ENCODE measurements around the gene CDH13.
A peak's percentile ranks its signal among the peaks of the same experiment; 100 is the strongest.

The CDH13 gene

DNA sequence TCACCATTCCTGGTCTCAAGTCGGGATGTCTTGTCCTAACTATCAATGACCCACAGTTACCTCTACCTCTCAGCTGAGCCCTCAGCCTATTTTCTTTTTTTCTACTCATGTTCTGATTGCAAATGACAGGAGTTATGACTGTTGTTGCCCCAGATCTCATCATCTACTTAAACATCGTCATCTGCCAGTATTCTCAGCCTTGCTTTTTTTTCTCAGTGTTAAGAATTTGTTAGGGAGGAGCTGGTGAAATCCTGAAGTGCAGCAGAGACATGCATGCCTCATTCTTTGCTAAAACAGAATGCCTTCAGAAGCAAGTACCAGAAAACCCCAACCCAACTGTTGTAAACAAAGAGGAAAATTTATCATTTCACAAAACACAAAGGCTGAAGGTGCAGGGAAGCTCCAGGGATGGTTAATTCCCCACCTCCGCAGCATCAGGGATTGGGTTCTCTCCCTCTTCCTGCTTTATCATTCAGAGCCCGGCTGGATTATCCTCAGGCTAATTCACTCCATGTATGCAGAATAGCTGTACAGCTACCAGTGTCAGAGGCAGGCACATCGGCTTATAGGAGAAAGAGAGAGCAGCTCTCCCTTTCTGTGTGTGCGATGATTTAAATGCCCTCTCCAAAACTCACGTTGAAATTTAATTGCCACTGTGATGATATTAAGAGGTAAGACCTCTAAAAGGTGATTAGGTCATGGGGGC is 640.2 kb downstream of the CDH13 start:
- Histone ChIP-seq H3K36me3 (no peaks in the 10 kb centered on the region), H3K9me3 (ENCODE audit: severe bottlenecking) (no peaks in the 10 kb centered on the region), H3K27me3 (ENCODE audit: insufficient read depth, low read depth, severe bottlenecking) (no peaks in the 10 kb centered on the region), H3K27ac (no peak overlapping the region), H3K4me3 (ENCODE audit: low read depth, low read length) (no peak overlapping the region)
- TF ChIP-seq, protein P1, sequence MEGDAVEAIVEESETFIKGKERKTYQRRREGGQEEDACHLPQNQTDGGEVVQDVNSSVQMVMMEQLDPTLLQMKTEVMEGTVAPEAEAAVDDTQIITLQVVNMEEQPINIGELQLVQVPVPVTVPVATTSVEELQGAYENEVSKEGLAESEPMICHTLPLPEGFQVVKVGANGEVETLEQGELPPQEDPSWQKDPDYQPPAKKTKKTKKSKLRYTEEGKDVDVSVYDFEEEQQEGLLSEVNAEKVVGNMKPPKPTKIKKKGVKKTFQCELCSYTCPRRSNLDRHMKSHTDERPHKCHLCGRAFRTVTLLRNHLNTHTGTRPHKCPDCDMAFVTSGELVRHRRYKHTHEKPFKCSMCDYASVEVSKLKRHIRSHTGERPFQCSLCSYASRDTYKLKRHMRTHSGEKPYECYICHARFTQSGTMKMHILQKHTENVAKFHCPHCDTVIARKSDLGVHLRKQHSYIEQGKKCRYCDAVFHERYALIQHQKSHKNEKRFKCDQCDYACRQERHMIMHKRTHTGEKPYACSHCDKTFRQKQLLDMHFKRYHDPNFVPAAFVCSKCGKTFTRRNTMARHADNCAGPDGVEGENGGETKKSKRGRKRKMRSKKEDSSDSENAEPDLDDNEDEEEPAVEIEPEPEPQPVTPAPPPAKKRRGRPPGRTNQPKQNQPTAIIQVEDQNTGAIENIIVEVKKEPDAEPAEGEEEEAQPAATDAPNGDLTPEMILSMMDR (IDR thresholded peaks at IDR 0.05; ENCODE audit: low read depth, low read length), result no peak
- DNase-seq, result peak; percentile 38

DNA sequence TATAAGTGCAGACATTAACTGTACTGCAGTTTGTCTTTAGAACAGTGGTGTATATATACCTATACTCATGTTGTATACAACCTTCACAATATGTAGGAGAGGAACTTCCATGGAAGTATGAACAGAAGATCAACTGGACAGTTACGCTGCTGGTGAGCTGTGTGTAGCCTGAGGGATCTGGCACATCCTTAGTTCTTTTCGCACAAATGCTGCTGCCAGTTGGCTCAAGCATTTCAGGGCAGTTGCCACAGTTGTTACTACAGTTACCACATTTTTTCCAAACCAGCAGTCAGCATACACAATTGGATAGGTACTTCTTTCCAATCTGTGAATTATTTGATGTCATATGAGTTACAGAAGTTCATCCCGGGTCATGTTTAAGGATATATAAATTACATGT is 641.4 kb downstream of the CDH13 start:
- no peaks in the 10 kb centered on the region for H3K27me3 ChIP-seq (ENCODE audit: insufficient read depth, low read depth, severe bottlenecking)
- TF ChIP-seq, protein P1 (IDR thresholded peaks at IDR 0.05; ENCODE audit: low read depth, low read length), result no peak
- DNase-seq, result no peak
- H3K27ac ChIP-seq, result no peak overlapping the region
- no peak overlapping the region for H3K4me3 ChIP-seq (ENCODE audit: low read depth, low read length)
- no peaks in the 10 kb centered on the region for H3K36me3 ChIP-seq
- H3K9me3 ChIP-seq (ENCODE audit: severe bottlenecking), result no peaks in the 10 kb centered on the region

DNA sequence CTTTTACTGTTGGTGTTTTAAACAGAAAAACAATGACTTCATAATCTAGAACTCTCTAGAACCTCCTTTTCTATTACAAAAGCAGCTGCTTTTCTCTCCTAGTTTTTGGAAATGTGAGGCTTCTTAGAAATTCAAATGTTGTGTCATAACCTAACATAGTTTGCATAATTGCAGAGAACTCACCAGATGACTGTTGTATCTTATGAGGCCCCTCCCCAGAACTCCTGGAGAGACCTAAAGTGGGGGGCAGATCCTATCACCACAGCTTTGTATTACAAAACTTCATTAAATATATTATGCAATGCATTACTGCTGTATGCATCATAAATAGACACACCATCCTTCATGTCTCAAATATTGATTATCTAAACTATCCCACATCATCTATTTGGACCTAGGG is 642.3 kb downstream of the CDH13 start:
- Histone ChIP-seq H3K9me3 (ENCODE audit: severe bottlenecking) (no peaks in the 10 kb centered on the region), H3K27me3 (ENCODE audit: insufficient read depth, low read depth, severe bottlenecking) (no peaks in the 10 kb centered on the region), H3K27ac (no peak overlapping the region; the same call in 1 of the 2 replicates), H3K4me3 (ENCODE audit: low read depth, low read length) (no peak overlapping the region), H3K36me3 (no peaks in the 10 kb centered on the region)
- TF ChIP-seq, protein P1 (IDR thresholded peaks at IDR 0.05; ENCODE audit: low read depth, low read length), result no peak
- DNase-seq, result no peak

DNA sequence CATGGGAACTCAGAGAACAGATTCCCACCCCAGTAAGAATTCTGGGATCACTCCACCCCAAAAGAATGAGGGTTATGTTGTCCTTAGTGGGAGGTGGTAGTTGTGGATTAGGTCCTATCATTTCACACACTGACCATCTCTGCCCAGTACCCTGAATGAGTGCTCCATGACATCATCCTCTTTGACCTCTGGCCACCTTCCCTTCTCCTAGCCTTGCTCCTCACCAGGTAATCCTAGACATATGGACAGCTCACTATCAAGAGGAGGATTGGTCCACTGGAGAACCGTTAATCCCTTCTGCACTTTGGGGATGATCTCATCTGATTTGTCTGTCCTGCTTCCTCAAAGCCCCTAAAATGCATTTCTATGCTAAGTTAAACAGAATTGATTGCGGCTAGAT is 642.8 kb downstream of the CDH13 start:
- DNase-seq, result peak; percentile 51
- H3K27me3 ChIP-seq (ENCODE audit: insufficient read depth, low read depth, severe bottlenecking), result no peaks in the 10 kb centered on the region
- TF ChIP-seq, protein P1 (IDR thresholded peaks at IDR 0.05; ENCODE audit: low read depth, low read length), result no peak
- no peaks in the 10 kb centered on the region for H3K36me3 ChIP-seq
- H3K27ac ChIP-seq, result no peak overlapping the region; the same call in 1 of the 2 replicates
- no peak overlapping the region for H3K4me3 ChIP-seq (ENCODE audit: low read depth, low read length)
- no peaks in the 10 kb centered on the region for H3K9me3 ChIP-seq (ENCODE audit: severe bottlenecking)

GRCh38 chr16:83270061-83270460 is 643.3 kb downstream of the CDH13 start:
- Histone ChIP-seq H3K27ac (no peak overlapping the region), H3K27me3 (ENCODE audit: insufficient read depth, low read depth, severe bottlenecking) (no peaks in the 10 kb centered on the region), H3K9me3 (ENCODE audit: severe bottlenecking) (no peaks in the 10 kb centered on the region), H3K36me3 (no peaks in the 10 kb centered on the region), H3K4me3 (ENCODE audit: low read depth, low read length) (no peak overlapping the region)
- DNase-seq, result no peak
- TF ChIP-seq, protein P1 (IDR thresholded peaks at IDR 0.05; ENCODE audit: low read depth, low read length), result no peak

GRCh38 chr16:83270640-83271039 is 643.9 kb downstream of the CDH13 start:
- no peak overlapping the region for H3K27ac ChIP-seq
- H3K36me3 ChIP-seq, result no peaks in the 10 kb centered on the region
- no peaks in the 10 kb centered on the region for H3K9me3 ChIP-seq (ENCODE audit: severe bottlenecking)
- H3K27me3 ChIP-seq (ENCODE audit: insufficient read depth, low read depth, severe bottlenecking), result no peaks in the 10 kb centered on the region
- no peak for DNase-seq
- no peak overlapping the region for H3K4me3 ChIP-seq (ENCODE audit: low read depth, low read length)
- TF ChIP-seq, protein P1 (IDR thresholded peaks at IDR 0.05; ENCODE audit: low read depth, low read length), result no peak
